ENCODE measurements around the gene C1QTNF9.
"Not testable (repeated sequence)": the region's sequence is repeated elsewhere in the genome, so short reads cannot be mapped to it uniquely, and the experiment has no call there.

C1QTNF9 gene

DNA sequence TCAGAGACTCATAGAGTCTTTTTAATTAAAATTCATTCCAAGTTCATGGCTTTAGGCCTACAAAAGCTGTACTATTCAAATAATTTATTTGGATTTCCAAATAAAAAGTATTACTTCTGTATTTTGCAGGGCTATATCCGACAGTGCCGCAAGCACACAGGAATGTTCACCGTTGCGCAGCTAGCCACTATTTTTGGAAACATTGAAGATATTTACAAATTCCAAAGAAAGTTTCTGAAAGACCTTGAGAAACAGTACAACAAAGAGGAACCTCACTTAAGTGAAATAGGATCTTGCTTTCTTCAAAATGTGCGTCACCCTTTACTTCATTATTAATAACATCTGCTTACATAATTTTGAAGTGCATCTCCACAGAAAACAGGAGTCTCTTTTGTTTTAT, 20.5 kb upstream of the C1QTNF9 start:
- in situ Hi-C loops (cut with HindIII; ENCODE audit: low pct_unique_long_range_greater_than_20kb, low sequenced_read_pairs) = no loop called here
- DNase-seq (ENCODE audit: low read depth in 1 of 2, low spot score in 1 of 2) = no peak

GRCh38 chr13:24290280-24290932, 19.0 kb upstream of the C1QTNF9 start:
- in situ Hi-C loops (cut with HindIII; ENCODE audit: low pct_unique_long_range_greater_than_20kb, low sequenced_read_pairs) = no loop called here
- no peak for DNase-seq (ENCODE audit: low read depth in 1 of 2, low spot score in 1 of 2)
- TF ChIP-seq JUND (IDR thresholded peaks at IDR 0.05; ENCODE audit: low read depth) = no peak

More for the DNA sequence above, 20.5 kb upstream of the C1QTNF9 start:
- TF ChIP-seq JUND (IDR thresholded peaks at IDR 0.05; ENCODE audit: low read depth) = no peak

DNA sequence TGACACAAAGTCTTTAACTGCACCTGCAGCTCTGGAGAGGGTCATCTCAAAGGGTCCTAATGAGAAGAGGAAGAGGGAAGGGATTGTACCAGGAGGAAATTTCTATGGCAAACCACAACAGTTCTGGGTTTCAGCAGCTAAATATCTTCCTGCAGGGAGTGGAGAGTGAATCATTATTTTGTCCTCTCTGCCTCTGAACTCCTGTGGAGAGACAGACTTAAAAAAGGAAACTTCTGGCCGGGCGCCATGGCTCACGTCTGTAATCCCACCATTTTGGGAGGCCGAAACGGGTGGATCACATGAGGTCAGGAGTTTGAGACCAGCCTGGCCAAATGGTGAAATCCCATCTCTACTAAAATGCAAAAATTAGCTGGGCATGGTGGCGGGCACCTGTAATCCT, 16.9 kb upstream of the C1QTNF9 start:
- in situ Hi-C loops (cut with HindIII; ENCODE audit: low pct_unique_long_range_greater_than_20kb, low sequenced_read_pairs) = no loop called here
- no peak for TF ChIP-seq JUND (IDR thresholded peaks at IDR 0.05; ENCODE audit: low read depth)
- DNase-seq (ENCODE audit: low read depth in 1 of 2, low spot score in 1 of 2) = no peak

- TF ChIP-seq JUND (IDR thresholded peaks at IDR 0.05; ENCODE audit: low read depth) = no peak
- in situ Hi-C loops (cut with HindIII; ENCODE audit: low pct_unique_long_range_greater_than_20kb, low sequenced_read_pairs) = no loop called here
- no peak for DNase-seq (ENCODE audit: low read depth in 1 of 2, low spot score in 1 of 2)
Measured at GRCh38 chr13:24293746-24294145, 15.6 kb upstream of the C1QTNF9 start.

- no peak for DNase-seq (ENCODE audit: low read depth in 1 of 2, low spot score in 1 of 2)
- in situ Hi-C loops (cut with HindIII; ENCODE audit: low pct_unique_long_range_greater_than_20kb, low sequenced_read_pairs) = no loop called here
- no peak for TF ChIP-seq JUND (IDR thresholded peaks at IDR 0.05; ENCODE audit: low read depth)
Measured at GRCh38 chr13:24299488-24300114, 9.8 kb upstream of the C1QTNF9 start.

DNA sequence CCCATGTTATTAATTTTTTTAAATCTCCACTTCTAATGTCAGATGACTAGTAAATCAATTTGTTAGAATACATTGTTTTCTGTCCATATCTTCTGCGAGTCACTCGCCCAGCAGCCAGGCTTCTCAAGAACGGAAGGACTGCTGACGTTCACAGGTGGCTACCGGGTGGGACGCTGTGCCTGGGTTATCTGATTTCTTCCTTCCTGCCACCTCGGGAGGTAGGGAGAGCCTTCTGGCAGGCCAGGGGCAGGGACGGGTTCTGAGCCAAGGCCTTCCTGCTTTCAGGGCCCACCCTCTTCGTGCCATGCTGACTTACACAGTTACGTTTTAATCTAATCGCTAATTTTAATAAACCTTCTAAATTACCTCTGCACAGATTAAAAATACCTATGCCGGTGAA, 7.9 kb upstream of the C1QTNF9 start:
- DNase-seq (ENCODE audit: low read depth in 1 of 2, low spot score in 1 of 2) = no peak
- TF ChIP-seq JUND (IDR thresholded peaks at IDR 0.05; ENCODE audit: low read depth) = no peak
- in situ Hi-C loops (cut with HindIII; ENCODE audit: low pct_unique_long_range_greater_than_20kb, low sequenced_read_pairs) = no loop called here

DNA sequence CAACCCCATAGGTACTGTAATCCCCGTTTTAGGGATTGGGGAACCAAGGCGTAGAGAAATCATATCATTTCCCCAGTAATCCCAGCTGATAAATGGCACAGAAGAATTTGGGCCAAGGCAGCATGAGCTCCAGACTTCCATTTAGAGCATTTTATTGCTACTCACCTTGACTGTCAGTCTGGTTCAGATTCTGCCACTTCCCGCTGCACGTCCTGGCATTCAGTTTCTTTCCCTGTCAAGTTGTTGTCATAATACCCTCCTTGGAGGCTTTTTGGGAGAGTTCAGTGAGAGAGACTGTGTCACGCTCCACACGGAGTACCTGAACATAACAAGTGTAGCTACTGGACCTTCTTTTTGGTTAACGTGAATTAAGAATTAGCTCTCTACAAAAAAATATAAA, 7.5 kb upstream of the C1QTNF9 start:
- TF ChIP-seq JUND (IDR thresholded peaks at IDR 0.05; ENCODE audit: low read depth) = no peak
- in situ Hi-C loops (cut with HindIII; ENCODE audit: low pct_unique_long_range_greater_than_20kb, low sequenced_read_pairs) = no loop called here

DNA sequence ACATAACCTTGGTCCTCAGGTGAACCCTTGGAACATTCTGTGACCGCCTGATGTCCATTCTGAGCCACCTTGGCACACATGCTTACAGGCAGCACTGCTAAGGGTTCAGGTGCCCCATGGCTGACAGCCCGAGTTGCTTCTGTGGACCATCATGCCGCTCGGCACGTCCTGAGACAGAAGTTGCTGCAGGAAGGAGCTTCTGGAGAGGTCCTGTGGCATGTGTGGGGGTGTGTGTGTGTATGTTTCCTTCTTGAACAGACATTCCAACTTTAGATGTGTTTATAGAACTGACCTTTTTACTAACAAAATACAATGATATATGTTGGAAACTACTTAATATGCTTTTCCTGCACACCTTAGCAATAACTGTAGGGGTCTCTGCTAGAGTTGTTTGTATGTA, 4.8 kb upstream of the C1QTNF9 start:
- no peak for TF ChIP-seq JUND (IDR thresholded peaks at IDR 0.05; ENCODE audit: low read depth)
- in situ Hi-C loops (cut with HindIII; ENCODE audit: low pct_unique_long_range_greater_than_20kb, low sequenced_read_pairs) = no loop called here
- DNase-seq (ENCODE audit: low read depth in 1 of 2, low spot score in 1 of 2) = no peak

More for the DNA sequence above, 7.5 kb upstream of the C1QTNF9 start:
- DNase-seq (ENCODE audit: low read depth in 1 of 2, low spot score in 1 of 2) = no peak

- in situ Hi-C loops (cut with HindIII; ENCODE audit: low pct_unique_long_range_greater_than_20kb, low sequenced_read_pairs) = no loop called here
- TF ChIP-seq JUND (IDR thresholded peaks at IDR 0.05; ENCODE audit: low read depth) = no peak
- peak in 1 of 2 experiments; percentile 18 for DNase-seq (ENCODE audit: low read depth in 1 of 2, low spot score in 1 of 2)
Measured at GRCh38 chr13:24306632-24307031, 2.7 kb upstream of the C1QTNF9 start.

- no peak for TF ChIP-seq JUND (IDR thresholded peaks at IDR 0.05; ENCODE audit: low read depth)
- peak in 1 of 2 experiments; percentile 1 for DNase-seq (ENCODE audit: low read depth in 1 of 2, low spot score in 1 of 2)
- in situ Hi-C loops (cut with HindIII; ENCODE audit: low pct_unique_long_range_greater_than_20kb, low sequenced_read_pairs) = no loop called here
Measured at GRCh38 chr13:24307211-24308067, 1.9 kb upstream of the C1QTNF9 start.

DNA sequence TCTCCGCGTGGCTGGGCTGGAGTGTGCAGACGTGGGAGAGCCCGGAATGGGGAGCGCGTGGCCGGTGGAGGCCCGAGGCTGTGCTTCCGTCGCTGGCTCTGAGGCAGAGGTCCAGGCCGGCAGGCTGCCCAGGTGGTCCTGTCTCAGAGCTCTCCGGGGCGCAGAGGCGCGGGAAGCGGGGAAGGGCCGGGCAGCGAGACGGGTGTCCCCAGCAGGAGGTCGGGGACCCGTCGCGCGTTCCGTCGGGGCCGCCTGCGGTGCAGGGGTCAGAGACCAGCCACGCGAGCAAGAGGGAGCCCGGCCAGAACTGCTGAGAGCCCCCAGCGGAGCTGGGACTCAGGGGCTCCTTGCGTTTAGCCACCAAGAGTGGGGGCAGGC, 1.3 kb upstream of the C1QTNF9 start:
- TF ChIP-seq JUND (IDR thresholded peaks at IDR 0.05; ENCODE audit: low read depth) = no peak
- in situ Hi-C loops (cut with HindIII; ENCODE audit: low pct_unique_long_range_greater_than_20kb, low sequenced_read_pairs) = no loop called here
- DNase-seq (ENCODE audit: low read depth in 1 of 2, low spot score in 1 of 2) = no peak

- no peak for TF ChIP-seq JUND (IDR thresholded peaks at IDR 0.05; ENCODE audit: low read depth)
- in situ Hi-C loops (cut with HindIII; ENCODE audit: low pct_unique_long_range_greater_than_20kb, low sequenced_read_pairs) = no loop called here
- DNase-seq (ENCODE audit: low read depth in 1 of 2, low spot score in 1 of 2) = no peak
Measured at GRCh38 chr13:24308488-24309020, 826 bp upstream of the C1QTNF9 start.

DNA sequence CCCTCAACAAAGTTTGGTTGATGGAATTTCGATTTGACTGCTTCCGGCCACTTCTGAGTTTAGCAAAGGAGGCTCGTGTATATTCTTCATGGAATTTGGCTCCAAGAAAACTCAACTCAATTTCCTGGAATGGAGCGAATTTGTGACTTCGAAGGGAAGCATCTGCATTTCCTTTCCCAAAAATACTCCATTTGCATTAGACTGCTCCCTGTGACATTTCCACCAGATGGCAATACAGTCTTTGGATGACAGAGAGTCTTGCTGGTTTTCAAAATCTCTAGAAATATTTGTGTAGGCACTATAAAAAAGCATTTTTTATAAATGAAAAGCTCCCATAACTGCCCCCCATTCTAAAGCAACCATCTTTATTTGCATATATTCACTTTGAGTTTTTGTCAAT, 4.1 kb downstream of the C1QTNF9 start:
- in situ Hi-C loops (cut with HindIII; ENCODE audit: low pct_unique_long_range_greater_than_20kb, low sequenced_read_pairs) = no loop called here
- DNase-seq (ENCODE audit: low read depth in 1 of 2, low spot score in 1 of 2) = peak in 1 of 2 experiments; percentile 13
- no peak for TF ChIP-seq JUND (IDR thresholded peaks at IDR 0.05; ENCODE audit: low read depth)

DNA sequence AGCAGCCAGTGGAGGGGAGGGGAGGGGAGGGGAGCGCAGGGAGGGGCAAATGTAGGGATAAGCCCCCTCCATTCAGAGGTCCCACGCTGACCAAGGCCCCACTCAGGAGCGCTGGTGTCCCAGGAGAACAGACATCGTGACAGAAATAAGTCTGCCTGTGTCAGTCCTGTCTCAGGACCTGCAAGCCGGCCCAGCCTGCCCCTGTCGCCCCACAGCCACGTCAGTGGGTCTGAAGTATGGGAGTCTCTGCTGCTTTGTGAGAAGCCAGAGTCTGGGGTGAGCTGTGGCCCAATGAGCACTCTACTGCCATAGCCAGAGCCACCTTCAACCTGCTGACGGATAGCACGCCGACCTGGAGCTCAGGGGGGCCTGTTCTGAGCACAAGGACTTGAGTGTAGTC, 8.5 kb downstream of the C1QTNF9 start:
- DNase-seq (ENCODE audit: low read depth in 1 of 2, low spot score in 1 of 2); in situ Hi-C loops (cut with HindIII; ENCODE audit: low pct_unique_long_range_greater_than_20kb, low sequenced_read_pairs): not testable (repeated sequence)

DNA sequence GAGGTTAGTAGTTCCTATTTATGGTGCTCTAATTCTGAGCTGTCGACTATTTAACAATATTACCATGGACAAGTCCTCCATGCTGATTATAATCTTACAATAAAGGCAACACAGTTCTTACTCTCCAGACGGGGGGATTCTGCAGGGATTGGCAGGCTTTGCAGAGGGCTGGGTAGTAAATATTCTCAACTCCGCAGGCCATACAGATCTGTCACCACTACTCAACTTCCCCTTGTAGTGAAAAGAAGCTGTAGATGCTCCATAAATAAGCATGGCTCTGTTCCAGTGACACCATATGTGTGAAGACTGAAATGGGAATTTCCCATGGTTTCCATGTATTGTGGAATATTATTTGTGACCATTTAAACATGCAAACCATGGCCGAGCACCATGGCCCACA, 9.5 kb downstream of the C1QTNF9 start:
- in situ Hi-C loops (cut with HindIII; ENCODE audit: low pct_unique_long_range_greater_than_20kb, low sequenced_read_pairs); DNase-seq (ENCODE audit: low read depth in 1 of 2, low spot score in 1 of 2): not testable (repeated sequence)

DNA sequence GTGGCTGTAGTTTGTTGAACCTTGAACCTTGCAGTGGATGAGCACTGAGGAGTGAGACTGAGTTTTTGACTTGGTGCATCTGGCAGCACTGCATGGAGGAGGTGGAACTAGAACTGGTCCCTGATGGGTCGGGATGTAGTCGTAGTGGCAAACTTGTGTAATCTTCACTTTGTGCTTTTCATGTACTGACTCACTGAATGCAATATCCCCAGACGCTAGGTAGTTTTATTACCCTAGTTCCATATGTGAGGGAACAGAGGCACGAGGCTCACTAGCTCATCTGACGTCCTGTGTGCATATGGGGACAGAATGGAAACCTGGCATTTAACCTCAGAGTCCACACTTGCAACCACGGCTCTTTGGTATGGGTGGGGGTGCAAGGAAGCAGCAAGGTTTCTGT, 10.3 kb downstream of the C1QTNF9 start:
- DNase-seq (ENCODE audit: low read depth in 1 of 2, low spot score in 1 of 2); in situ Hi-C loops (cut with HindIII; ENCODE audit: low pct_unique_long_range_greater_than_20kb, low sequenced_read_pairs): not testable (repeated sequence)

GRCh38 chr13:24321416-24321815, 12.0 kb downstream of the C1QTNF9 start:
- in situ Hi-C loops (cut with HindIII; ENCODE audit: low pct_unique_long_range_greater_than_20kb, low sequenced_read_pairs) = not testable (repeated sequence)

More at GRCh38 chr13:24321416-24321815, 12.0 kb downstream of the C1QTNF9 start:
- not testable (repeated sequence) for DNase-seq (ENCODE audit: low read depth in 1 of 2, low spot score in 1 of 2)

All from T47D (cell line).